Right lobe of liver (tissue), 4 donors: ENCODE measurements around the gene RBM4.

Source experiments
- POLR2A ChIP-seq: fragments of 450-650 bp; IDR thresholded peaks from one replicate; pipeline ENCODE4 v1.6.1; 2017; ENCODE audit warnings: antibody characterized with exemption, mild to moderate bottlenecking
- TF ChIP-seq, protein P1 (sequence below), 4 donors: fragments of 200-600 bp in 3 of 4; fragments of 450-650 bp in 1 of 4; IDR thresholded peaks; one replicate each; pipeline versions ENCODE4 v1.5.1 to v1.8.0; 2016 to 2022; ENCODE audit warnings: antibody characterized with exemption in 4 of 4, mild to moderate bottlenecking in 2 of 4
- donor health status: DM: no; HTN: no; CAD: no.
- donor health status: DM: no; HTN: no; CAD: no.
- donor health status: DM: no; HTN: yes; CAD: no.

DNA sequence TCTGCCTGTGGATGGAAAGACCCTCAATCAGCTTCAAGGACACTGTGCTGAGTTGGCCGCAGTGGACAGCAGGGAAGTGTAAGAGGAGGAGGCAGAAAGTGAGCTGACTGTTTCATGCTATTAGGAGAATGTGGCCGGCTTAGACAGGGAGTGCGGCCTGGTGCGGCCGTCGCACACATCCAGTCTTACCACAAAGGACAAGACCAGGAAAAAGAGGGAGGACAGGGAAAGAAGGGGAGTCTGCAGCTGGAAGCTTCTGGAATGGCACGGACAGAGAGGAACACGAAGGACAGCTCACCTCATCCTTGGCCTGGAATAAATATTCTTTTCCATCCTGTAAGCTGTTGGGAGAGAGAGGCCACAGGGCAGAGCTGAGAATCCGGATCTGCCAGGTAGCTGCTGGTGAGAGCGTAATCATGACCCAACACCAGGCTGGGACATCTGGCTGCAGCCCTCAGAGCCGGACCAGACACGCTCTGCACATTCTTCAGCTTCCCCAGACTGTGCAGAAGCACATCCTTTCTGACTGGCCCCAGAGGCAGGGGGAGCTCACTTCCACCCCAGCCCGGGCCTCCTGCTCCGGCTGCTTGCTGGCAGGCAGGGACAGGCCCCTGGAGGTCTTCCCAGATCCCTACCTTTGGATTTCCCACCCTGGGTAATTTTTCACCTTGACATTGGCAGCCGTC lies 47.7 kb downstream of the RBM4 start:
- no peak for TF ChIP-seq POLR2A
- TF ChIP-seq, protein P1, sequence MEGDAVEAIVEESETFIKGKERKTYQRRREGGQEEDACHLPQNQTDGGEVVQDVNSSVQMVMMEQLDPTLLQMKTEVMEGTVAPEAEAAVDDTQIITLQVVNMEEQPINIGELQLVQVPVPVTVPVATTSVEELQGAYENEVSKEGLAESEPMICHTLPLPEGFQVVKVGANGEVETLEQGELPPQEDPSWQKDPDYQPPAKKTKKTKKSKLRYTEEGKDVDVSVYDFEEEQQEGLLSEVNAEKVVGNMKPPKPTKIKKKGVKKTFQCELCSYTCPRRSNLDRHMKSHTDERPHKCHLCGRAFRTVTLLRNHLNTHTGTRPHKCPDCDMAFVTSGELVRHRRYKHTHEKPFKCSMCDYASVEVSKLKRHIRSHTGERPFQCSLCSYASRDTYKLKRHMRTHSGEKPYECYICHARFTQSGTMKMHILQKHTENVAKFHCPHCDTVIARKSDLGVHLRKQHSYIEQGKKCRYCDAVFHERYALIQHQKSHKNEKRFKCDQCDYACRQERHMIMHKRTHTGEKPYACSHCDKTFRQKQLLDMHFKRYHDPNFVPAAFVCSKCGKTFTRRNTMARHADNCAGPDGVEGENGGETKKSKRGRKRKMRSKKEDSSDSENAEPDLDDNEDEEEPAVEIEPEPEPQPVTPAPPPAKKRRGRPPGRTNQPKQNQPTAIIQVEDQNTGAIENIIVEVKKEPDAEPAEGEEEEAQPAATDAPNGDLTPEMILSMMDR (IDR thresholded peaks at IDR 0.05): no peak
